ENCODE results near the gene REG1A.

REG1A gene

DNA sequence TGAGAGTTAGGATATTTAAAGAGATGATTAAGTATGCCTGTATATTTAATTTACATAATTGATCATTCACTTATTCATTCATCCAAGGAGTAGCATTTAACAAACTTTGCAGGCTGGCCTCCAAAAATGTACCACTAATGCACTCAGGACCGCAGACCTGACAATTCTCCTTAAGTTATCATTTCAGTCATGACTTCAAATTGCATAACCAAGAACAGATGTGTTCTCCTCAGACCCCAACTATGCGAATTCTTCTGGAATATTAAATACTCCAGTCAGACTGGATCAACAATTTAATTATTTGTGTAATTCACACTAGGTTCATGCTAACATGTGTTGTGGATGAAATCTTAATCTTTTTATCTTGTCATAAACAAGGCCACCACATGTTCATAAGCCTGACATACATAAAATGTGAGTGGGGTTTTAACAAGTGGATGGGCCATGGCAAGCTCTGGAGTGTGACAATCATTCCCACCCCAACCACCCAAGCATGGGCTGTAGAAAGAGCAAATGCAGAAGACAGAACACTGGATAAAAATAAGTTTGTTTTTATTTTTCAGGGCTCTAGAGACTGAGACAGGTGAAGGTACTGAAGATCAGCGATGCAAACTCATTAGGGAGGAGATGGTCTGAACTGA is 35.7 kb upstream of the REG1A start:
- TF ChIP-seq EGR1 (IDR thresholded peaks at IDR 0.05) (no peak), NFIC (IDR thresholded peaks at IDR 0.05) (no peak), CEBPB (IDR thresholded peaks at IDR 0.05) (no peak), RAD21 (IDR thresholded peaks at IDR 0.05; ENCODE audit: low read depth) (no peak), TAF1 (IDR thresholded peaks at IDR 0.05; ENCODE audit: low read depth) (no peak), TCF12 (IDR thresholded peaks at IDR 0.05; ENCODE audit: low read depth) (no peak), ZBTB7A (IDR thresholded peaks at IDR 0.05; ENCODE audit: low read depth) (no peak)
- TF ChIP-seq, protein P1, sequence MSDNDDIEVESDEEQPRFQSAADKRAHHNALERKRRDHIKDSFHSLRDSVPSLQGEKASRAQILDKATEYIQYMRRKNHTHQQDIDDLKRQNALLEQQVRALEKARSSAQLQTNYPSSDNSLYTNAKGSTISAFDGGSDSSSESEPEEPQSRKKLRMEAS (IDR thresholded peaks at IDR 0.05), result no peak

DNA sequence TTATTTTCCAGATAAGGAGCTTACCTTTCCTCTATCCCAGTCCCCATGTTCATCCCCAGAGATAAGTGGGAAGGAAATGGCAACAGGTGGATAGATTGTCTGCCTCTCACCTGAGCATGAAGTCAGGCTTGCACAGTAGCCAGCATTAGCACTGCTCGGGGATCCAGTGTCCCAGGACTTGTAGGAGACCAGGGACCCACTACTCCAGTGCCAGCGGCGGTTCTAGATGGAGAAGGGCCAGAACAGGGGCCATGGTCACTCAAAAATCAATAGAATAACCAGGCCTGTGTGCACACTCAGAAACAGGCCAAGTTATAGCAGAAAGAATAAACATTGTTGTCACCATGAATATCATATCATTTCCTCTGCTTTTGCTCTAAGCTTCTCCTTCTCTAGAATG is 34.9 kb upstream of the REG1A start:
- TF ChIP-seq EP300 (IDR thresholded peaks at IDR 0.05; ENCODE audit: borderline replicate concordance) (no peak), CEBPB (IDR thresholded peaks at IDR 0.05) (no peak), NFIC (IDR thresholded peaks at IDR 0.05) (no peak), YY1 (IDR thresholded peaks at IDR 0.05; ENCODE audit: low read depth) (no peak), EGR1 (IDR thresholded peaks at IDR 0.05) (no peak), CREB1 (IDR thresholded peaks at IDR 0.05; ENCODE audit: low read depth) (no peak), RAD21 (IDR thresholded peaks at IDR 0.05; ENCODE audit: low read depth) (no peak), FOXM1 (IDR thresholded peaks at IDR 0.05; ENCODE audit: borderline replicate concordance, low read depth) (no peak)
- TF ChIP-seq, protein P2, sequence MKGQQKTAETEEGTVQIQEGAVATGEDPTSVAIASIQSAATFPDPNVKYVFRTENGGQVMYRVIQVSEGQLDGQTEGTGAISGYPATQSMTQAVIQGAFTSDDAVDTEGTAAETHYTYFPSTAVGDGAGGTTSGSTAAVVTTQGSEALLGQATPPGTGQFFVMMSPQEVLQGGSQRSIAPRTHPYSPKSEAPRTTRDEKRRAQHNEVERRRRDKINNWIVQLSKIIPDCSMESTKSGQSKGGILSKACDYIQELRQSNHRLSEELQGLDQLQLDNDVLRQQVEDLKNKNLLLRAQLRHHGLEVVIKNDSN (IDR thresholded peaks at IDR 0.05), result no peak

DNA sequence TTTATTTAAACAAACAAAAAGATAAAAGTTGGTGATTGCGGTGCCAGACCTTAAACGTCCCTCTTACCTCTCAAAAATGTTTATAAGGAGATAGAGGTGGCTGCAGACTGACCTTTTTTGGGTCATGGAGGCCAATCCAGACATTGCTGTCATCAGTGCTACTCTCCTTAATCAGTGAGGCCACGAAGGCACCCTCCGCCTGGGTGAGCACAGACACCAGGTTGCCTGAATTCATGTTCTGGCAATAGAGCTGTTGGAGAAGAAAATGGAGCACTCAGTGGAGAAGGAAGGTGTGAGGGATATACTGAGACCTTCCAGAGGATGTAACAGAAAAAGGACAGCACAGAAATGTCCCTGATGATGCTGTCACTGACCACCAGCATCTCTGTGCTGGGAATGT is 34.0 kb upstream of the REG1A start:
- TF ChIP-seq, protein P3, sequence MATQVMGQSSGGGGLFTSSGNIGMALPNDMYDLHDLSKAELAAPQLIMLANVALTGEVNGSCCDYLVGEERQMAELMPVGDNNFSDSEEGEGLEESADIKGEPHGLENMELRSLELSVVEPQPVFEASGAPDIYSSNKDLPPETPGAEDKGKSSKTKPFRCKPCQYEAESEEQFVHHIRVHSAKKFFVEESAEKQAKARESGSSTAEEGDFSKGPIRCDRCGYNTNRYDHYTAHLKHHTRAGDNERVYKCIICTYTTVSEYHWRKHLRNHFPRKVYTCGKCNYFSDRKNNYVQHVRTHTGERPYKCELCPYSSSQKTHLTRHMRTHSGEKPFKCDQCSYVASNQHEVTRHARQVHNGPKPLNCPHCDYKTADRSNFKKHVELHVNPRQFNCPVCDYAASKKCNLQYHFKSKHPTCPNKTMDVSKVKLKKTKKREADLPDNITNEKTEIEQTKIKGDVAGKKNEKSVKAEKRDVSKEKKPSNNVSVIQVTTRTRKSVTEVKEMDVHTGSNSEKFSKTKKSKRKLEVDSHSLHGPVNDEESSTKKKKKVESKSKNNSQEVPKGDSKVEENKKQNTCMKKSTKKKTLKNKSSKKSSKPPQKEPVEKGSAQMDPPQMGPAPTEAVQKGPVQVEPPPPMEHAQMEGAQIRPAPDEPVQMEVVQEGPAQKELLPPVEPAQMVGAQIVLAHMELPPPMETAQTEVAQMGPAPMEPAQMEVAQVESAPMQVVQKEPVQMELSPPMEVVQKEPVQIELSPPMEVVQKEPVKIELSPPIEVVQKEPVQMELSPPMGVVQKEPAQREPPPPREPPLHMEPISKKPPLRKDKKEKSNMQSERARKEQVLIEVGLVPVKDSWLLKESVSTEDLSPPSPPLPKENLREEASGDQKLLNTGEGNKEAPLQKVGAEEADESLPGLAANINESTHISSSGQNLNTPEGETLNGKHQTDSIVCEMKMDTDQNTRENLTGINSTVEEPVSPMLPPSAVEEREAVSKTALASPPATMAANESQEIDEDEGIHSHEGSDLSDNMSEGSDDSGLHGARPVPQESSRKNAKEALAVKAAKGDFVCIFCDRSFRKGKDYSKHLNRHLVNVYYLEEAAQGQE (IDR thresholded peaks at IDR 0.05; ENCODE audit: low read depth), result no peak

DNA sequence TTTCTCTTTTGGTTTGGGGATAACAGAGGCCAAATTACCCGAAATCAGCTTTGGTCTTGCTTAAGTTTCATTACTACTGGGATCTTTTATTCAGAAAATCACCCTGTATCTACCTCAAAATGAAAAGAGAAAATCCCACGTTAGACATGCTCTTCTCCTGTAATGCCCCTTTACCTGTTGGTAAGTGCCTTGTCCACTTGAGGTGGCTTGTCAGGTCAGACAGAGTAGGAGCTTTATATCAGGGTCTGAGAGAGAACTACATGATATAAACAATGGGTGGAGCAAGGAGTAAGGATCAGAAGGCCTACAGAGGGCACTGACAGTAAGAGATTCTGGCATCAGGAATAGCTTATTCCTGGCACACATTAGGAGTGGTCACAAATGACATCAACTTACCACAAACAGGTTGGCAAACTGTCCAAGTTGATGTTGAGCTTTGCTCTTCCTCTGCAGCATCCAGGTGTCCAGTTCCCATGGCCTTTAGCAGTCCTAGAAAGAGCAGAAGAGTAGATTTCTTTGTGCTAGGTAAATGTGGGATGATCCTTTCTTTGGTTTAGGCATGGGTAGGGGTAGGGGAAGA is 32.4 kb upstream of the REG1A start, which contains the start of gene REG1B:
REG1B (minus strand) TSS at position 209 of the 580 bp plus-strand sequence. CDS start 381 bp downstream, outside the sequence.
- TF ChIP-seq EGR1 (IDR thresholded peaks at IDR 0.05) (no peak), ZBTB7A (IDR thresholded peaks at IDR 0.05; ENCODE audit: low read depth) (no peak), TEAD4 (IDR thresholded peaks at IDR 0.05) (no peak), TCF12 (IDR thresholded peaks at IDR 0.05; ENCODE audit: low read depth) (no peak), YY1 (IDR thresholded peaks at IDR 0.05; ENCODE audit: low read depth) (no peak), TAF1 (IDR thresholded peaks at IDR 0.05; ENCODE audit: low read depth) (no peak), EP300 (IDR thresholded peaks at IDR 0.05; ENCODE audit: borderline replicate concordance) (no peak), RAD21 (IDR thresholded peaks at IDR 0.05; ENCODE audit: low read depth) (no peak), CREB1 (IDR thresholded peaks at IDR 0.05; ENCODE audit: low read depth) (no peak), FOXM1 (IDR thresholded peaks at IDR 0.05; ENCODE audit: borderline replicate concordance, low read depth) (no peak), CEBPB (IDR thresholded peaks at IDR 0.05) (no peak), NFIC (IDR thresholded peaks at IDR 0.05) (no peak)
- TF ChIP-seq, protein P2 (IDR thresholded peaks at IDR 0.05), result no peak
- TF ChIP-seq, protein P1 (IDR thresholded peaks at IDR 0.05), result no peak
- TF ChIP-seq, protein P3 (IDR thresholded peaks at IDR 0.05; ENCODE audit: low read depth), result no peak

DNA sequence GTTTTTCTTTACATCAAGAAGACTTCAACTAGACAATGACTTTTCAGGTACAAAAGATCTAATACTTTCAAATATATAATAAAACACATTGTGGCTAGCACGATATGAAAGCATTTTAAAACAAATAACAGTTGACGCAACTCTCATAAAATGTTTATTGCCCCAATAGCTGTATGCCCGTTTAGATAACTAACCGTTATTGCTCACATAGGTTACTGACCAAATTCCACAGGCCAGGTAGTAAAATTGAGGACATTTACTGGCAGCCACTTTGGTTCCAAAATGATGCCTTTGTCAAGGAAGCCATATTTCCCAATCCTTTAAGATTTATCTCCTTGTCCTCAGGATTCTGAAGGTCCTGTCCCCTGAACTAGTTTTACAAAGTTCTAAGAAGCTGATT is 29.6 kb upstream of the REG1A start:
- no peak for TF ChIP-seq TCF12 (IDR thresholded peaks at IDR 0.05; ENCODE audit: low read depth)
- no peak for TF ChIP-seq TAF1 (IDR thresholded peaks at IDR 0.05; ENCODE audit: low read depth)
- TF ChIP-seq, protein P2 (IDR thresholded peaks at IDR 0.05), result no peak
- no peak for TF ChIP-seq TEAD4 (IDR thresholded peaks at IDR 0.05)
- no peak for TF ChIP-seq EP300 (IDR thresholded peaks at IDR 0.05; ENCODE audit: borderline replicate concordance)
- no peak for TF ChIP-seq ZBTB7A (IDR thresholded peaks at IDR 0.05; ENCODE audit: low read depth)
- no peak for TF ChIP-seq EGR1 (IDR thresholded peaks at IDR 0.05)
- TF ChIP-seq CREB1 (IDR thresholded peaks at IDR 0.05; ENCODE audit: low read depth), result no peak
- TF ChIP-seq, protein P1 (IDR thresholded peaks at IDR 0.05), result no peak

All from Ishikawa (cell line).